Endodermal cell (in vitro differentiated cells): ENCODE measurements around the gene DYNC1LI2. TPM values are rescaled to one million over a fixed set of nuclear protein-coding genes. Genes with fewer than 3 reads are reported as not detected.

Experiments
- DNase-seq: peaks from one replicate; pipeline ENCODE4 v3.0.0-alpha.2; 2017
- H3K27ac ChIP-seq: 2 replicates; pipeline ENCODE4 v1.5.1; 2013; ENCODE audit warnings: mild to moderate bottlenecking, low read depth, low read length, moderate library complexity
- H3K27me3 ChIP-seq: 2 replicates; pipeline ENCODE4 v1.6.1; 2013; ENCODE audit warnings: mild to moderate bottlenecking, low read length, moderate library complexity; ENCODE audit not compliant: insufficient read depth, control insufficient read depth, poor library complexity, severe bottlenecking
- H3K36me3 ChIP-seq: 2 replicates; pipeline ENCODE4 v1.7.0; 2013; ENCODE audit warnings: mild to moderate bottlenecking, low read length, moderate library complexity; ENCODE audit not compliant: control insufficient read depth, insufficient read depth
- H3K4me1 ChIP-seq: one replicate; pipeline ENCODE4 v1.7.0; 2013; ENCODE audit warnings: low read length; ENCODE audit not compliant: control insufficient read depth, insufficient read depth
- H3K4me3 ChIP-seq: 2 replicates; pipeline ENCODE4 v1.5.1; 2013; ENCODE audit warnings: mild to moderate bottlenecking, low read length, moderate library complexity
- H3K9ac ChIP-seq: 2 replicates; pipeline ENCODE4 v1.6.1; 2013; ENCODE audit warnings: mild to moderate bottlenecking, low read length, moderate library complexity; ENCODE audit not compliant: poor library complexity, severe bottlenecking; ENCODE audit errors: extremely low read depth
- H3K9me3 ChIP-seq: 2 replicates; pipeline ENCODE4 v1.6.1; 2013; ENCODE audit warnings: mild to moderate bottlenecking, low read length, moderate library complexity; ENCODE audit not compliant: control insufficient read depth
- H3K27ac Mint-ChIP-seq: 2 replicates; pipeline ENCODE4 v1.8.0; 2020; ENCODE audit warnings: mixed read lengths
- H3K27me3 Mint-ChIP-seq: 2 replicates; pipeline ENCODE4 v1.8.0; 2021; ENCODE audit warnings: mild to moderate bottlenecking, mixed read lengths; ENCODE audit not compliant: insufficient read depth
- H3K36me3 Mint-ChIP-seq: 2 replicates; pipeline ENCODE4 v1.8.0; 2020; ENCODE audit warnings: low read depth, mixed read lengths
- H3K4me1 Mint-ChIP-seq: 2 replicates; pipeline ENCODE4 v1.8.0; 2020; ENCODE audit warnings: mixed read lengths
- H3K4me3 Mint-ChIP-seq: 2 replicates; pipeline ENCODE4 v1.8.0; 2020; ENCODE audit warnings: mild to moderate bottlenecking, moderate library complexity, mixed read lengths
- H3K9me3 Mint-ChIP-seq: 2 replicates; pipeline ENCODE4 v1.8.0; 2020; ENCODE audit warnings: mild to moderate bottlenecking, mixed read lengths
- WGBS, 2 experiments: methylation state at CpG; one replicate each; pipeline versions ENCODE4 v1.1.5 to v1.1.7; 2013; ENCODE audit warnings: missing lambda C conversion rate in 2 of 2, mixed read lengths in 1 of 2; ENCODE audit not compliant: insufficient coverage in 1 of 2, insufficient read length in 1 of 2; 5-methylcytosine and 5-hydroxymethylcytosine counted together
- total RNA-seq, 2 donors: library from RNA; stranded (reverse); fragmentation: NEBNext Ultra II Directional in 1 of 2; extraction: Animal tissue kit (Norgen Biotek cat#: 25700) in 1 of 2; gene quantifications; 2 replicates in 1 of 2; 3 replicates in 1 of 2; pipeline ENCODE4 v1.2.1, GENCODE V29; 2021
- TF ChIP-seq, protein P1 (sequence below): fragments of 200-600 bp; sonication (generic); conservative IDR thresholded peaks from 2 replicates; pipeline ENCODE4 v1.5.0; 2021; ENCODE audit warnings: antibody characterized with exemption, mild to moderate bottlenecking

The DYNC1LI2 gene
- total RNA-seq, 2 donors from 2014 or later: 89.5 to 95.9 TPM

DNA sequence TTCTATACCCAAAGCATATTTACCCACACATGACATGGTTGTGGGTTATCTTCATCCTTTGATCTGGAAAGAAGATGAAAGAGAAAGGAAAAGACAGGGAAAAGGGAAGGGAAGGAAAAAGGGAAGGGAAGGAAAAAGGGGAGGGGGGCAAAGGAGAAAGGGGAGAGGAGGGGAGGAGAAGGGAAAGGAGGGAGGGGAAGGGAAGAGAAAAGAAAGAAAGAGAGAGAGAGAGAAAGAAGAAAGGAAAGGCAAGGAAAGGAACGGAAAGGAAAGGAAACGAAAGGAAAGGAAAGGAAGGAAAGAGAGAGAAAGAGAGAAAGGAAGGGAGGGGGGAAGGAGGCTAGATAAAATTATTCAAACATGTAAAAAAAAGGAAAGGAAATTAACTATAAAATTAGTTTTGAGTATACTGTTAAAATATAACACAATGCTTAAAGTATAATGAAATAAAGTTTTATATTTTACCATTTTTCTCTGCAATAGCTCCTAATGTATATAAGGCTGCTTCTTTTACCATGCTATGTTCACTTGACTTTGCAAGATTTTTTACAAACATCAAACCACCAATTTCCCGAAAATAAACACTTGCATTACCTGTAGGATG lies 38.8 kb upstream of the DYNC1LI2 start:
- no peaks in the 10 kb centered on the region for H3K9me3 Mint-ChIP-seq
- no peak overlapping the region for H3K27ac Mint-ChIP-seq

DNA sequence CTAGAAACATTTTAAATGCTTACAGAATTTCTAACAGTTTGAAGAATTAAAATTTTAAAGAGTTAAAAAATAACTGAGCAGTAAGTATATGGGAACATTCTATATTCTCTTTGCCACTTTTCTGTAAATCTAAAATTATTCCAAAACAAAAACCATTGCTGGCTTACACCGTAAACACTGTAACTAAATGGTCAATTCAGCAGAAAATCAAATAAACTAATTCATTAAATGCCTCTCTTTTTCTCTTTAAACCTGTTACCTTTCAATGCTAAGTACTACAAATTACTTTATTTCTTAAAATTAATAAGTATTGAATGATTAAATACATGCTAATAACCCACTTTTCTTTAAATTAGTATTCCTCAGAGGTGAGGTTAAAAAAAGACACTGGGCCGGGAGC lies 36.0 kb upstream of the DYNC1LI2 start:
- H3K9ac ChIP-seq: no peak overlapping the region
- Mint-ChIP-seq H3K4me3 (no peak overlapping the region), H3K27me3 (peaks cover 2% of the 10 kb centered on the region), H3K27ac (no peak overlapping the region), H3K36me3 (no peaks in the 10 kb centered on the region), H3K4me1 (no peaks in the 10 kb centered on the region), H3K9me3 (no peaks in the 10 kb centered on the region)
- 90 to 93% methylated on average over 2 of the region's 2 CpGs for WGBS, 2 experiments
- no peak overlapping the region for H3K27ac ChIP-seq
- TF ChIP-seq, protein P1, sequence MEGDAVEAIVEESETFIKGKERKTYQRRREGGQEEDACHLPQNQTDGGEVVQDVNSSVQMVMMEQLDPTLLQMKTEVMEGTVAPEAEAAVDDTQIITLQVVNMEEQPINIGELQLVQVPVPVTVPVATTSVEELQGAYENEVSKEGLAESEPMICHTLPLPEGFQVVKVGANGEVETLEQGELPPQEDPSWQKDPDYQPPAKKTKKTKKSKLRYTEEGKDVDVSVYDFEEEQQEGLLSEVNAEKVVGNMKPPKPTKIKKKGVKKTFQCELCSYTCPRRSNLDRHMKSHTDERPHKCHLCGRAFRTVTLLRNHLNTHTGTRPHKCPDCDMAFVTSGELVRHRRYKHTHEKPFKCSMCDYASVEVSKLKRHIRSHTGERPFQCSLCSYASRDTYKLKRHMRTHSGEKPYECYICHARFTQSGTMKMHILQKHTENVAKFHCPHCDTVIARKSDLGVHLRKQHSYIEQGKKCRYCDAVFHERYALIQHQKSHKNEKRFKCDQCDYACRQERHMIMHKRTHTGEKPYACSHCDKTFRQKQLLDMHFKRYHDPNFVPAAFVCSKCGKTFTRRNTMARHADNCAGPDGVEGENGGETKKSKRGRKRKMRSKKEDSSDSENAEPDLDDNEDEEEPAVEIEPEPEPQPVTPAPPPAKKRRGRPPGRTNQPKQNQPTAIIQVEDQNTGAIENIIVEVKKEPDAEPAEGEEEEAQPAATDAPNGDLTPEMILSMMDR: no peak
- no peak overlapping the region for H3K4me3 ChIP-seq
- no peak for DNase-seq
- no peaks in the 10 kb centered on the region for H3K36me3 ChIP-seq
- no peaks in the 10 kb centered on the region for H3K4me1 ChIP-seq
- H3K27me3 ChIP-seq: no peaks in the 10 kb centered on the region
- H3K9me3 ChIP-seq: no peaks in the 10 kb centered on the region

More for the DNA sequence above, 38.8 kb upstream of the DYNC1LI2 start:
- Histone ChIP-seq H3K36me3 (no peaks in the 10 kb centered on the region), H3K4me1 (no peaks in the 10 kb centered on the region), H3K4me3 (no peak overlapping the region), H3K27me3 (no peaks in the 10 kb centered on the region), H3K9ac (no peak overlapping the region), H3K27ac (no peak overlapping the region), H3K9me3 (no peaks in the 10 kb centered on the region)
- WGBS, 2 experiments: 73 to 96% methylated on average over 2 to 3 of the region's 3 CpGs
- no peaks in the 10 kb centered on the region for H3K36me3 Mint-ChIP-seq
- H3K4me3 Mint-ChIP-seq: no peak overlapping the region
- DNase-seq: no peak
- H3K27me3 Mint-ChIP-seq: peaks cover 2% of the 10 kb centered on the region
- H3K4me1 Mint-ChIP-seq: no peaks in the 10 kb centered on the region
- TF ChIP-seq, protein P1: no peak

GRCh38 chr16:66786551-66786950 lies 35.1 kb upstream of the DYNC1LI2 start:
- H3K4me3 ChIP-seq: no peak overlapping the region
- no peak overlapping the region for H3K9ac ChIP-seq
- Mint-ChIP-seq H3K4me3 (no peak overlapping the region), H3K27ac (no peak overlapping the region), H3K27me3 (peaks cover 2% of the 10 kb centered on the region), H3K4me1 (no peaks in the 10 kb centered on the region), H3K9me3 (no peaks in the 10 kb centered on the region), H3K36me3 (no peaks in the 10 kb centered on the region)
- WGBS, 2 experiments: 85 to 100% methylated on average over 2 to 3 of the region's 3 CpGs
- no peaks in the 10 kb centered on the region for H3K27me3 ChIP-seq
- no peaks in the 10 kb centered on the region for H3K36me3 ChIP-seq
- H3K4me1 ChIP-seq: no peaks in the 10 kb centered on the region
- no peaks in the 10 kb centered on the region for H3K9me3 ChIP-seq
- H3K27ac ChIP-seq: no peak overlapping the region
- TF ChIP-seq, protein P1: no peak
- no peak for DNase-seq
